K562 (cell line): ENCODE data around the gene HSD17B11. TPM values are rescaled to one million over a fixed set of nuclear protein-coding genes. Genes with fewer than 3 reads are reported as not detected.

Experiments used
- AFF1 ChIP-seq, 2 experiments: fragments of 450-650 bp; IDR thresholded peaks; 2 replicates each; pipeline ENCODE4 v1.6.1; 2018; ENCODE audit warnings: mild to moderate bottlenecking in 2 of 2, low read depth in 1 of 2; ENCODE audit not compliant: partially characterized antibody in 2 of 2
- CTCF ChIP-seq, 3 experiments: IDR thresholded peaks in 2 of 3; conservative IDR thresholded peaks in 1 of 3; 2 replicates each; pipeline ENCODE4 v1.5.1; 2011 to 2012; ENCODE audit warnings: low read length in 3 of 3, mild to moderate bottlenecking in 3 of 3, control low read depth in 2 of 3, improper control_type of control experiment in 1 of 3, inconsistent platforms in 1 of 3, low read depth in 1 of 3, mixed read lengths in 1 of 3, moderate library complexity in 1 of 3; ENCODE audit not compliant: insufficient read depth in 2 of 3
- GATAD2B ChIP-seq: fragments of 450-650 bp; IDR thresholded peaks from 2 replicates; pipeline ENCODE4 v1.6.1; 2017; ENCODE audit warnings: mild to moderate bottlenecking, borderline replicate concordance
- JUN ChIP-seq, 2 experiments: sonication (generic) in 1 of 2; formaldehyde crosslinking in 1 of 2; IDR thresholded peaks; 2 replicates each; pipeline versions ENCODE4 v1.6.1 to v1.8.0; 2012 to 2022; ENCODE audit warnings: borderline replicate concordance in 2 of 2, mild to moderate bottlenecking in 2 of 2, improper control_type of control experiment in 1 of 2, low read depth in 1 of 2, low read length in 1 of 2, missing genetic modification reagents in 1 of 2
- MXI1 ChIP-seq: IDR thresholded peaks from 2 replicates; pipeline ENCODE4 v1.6.1; 2011; ENCODE audit warnings: low read depth, mild to moderate bottlenecking, improper control_type of control experiment, low read length
- NFE2L1 ChIP-seq: fragments of 450-650 bp; IDR thresholded peaks from 2 replicates; pipeline ENCODE4 v1.6.1; 2016; ENCODE audit warnings: missing genetic modification characterization, low read depth, mild to moderate bottlenecking, missing compliant biosample characterization, moderate library complexity, borderline replicate concordance
- REST ChIP-seq, 2 experiments: fragments of 450-650 bp; formaldehyde crosslinking in 1 of 2; IDR thresholded peaks; 2 replicates each; pipeline versions ENCODE4 v1.4.0 to v1.6.1; 2014 to 2020; ENCODE audit warnings: mild to moderate bottlenecking in 2 of 2, borderline replicate concordance in 1 of 2, low read depth in 1 of 2
- SNRNP70 ChIP-seq: fragments of 200-400 bp; formaldehyde crosslinking; optimal IDR thresholded peaks from 2 replicates; pipeline ENCODE3; 2017; ENCODE audit warnings: low read depth, low read length
- ZFP1 ChIP-seq: fragments of 450-650 bp; formaldehyde crosslinking; IDR thresholded peaks from 2 replicates; pipeline ENCODE4 v1.4.0; 2020; ENCODE audit warnings: mild to moderate bottlenecking, mixed read lengths
- polyA plus RNA-seq, 8 experiments: library from polyadenylated mRNA; depleted of rRNA in 4 of 8; stranded (reverse) in 5 of 8; unstranded in 3 of 8; fragments of >200 nt; fragmentation: Nextera tagmentation in 2 of 8; fragmentation: Illumina TruSeq in 1 of 8; extraction: Ambion mirVana in 2 of 8; extraction: Trizol in 1 of 8; gene quantifications; 2 replicates each; pipeline versions ENCODE4 v1.2.1 to v1.2.3, GENCODE V29; 2011 to 2014; ENCODE audit warnings: inconsistent platforms in 1 of 8, missing spikeins in 1 of 8
- total RNA-seq, 7 experiments: library from RNA; depleted of rRNA in 6 of 7; stranded (reverse); fragments of >200 nt in 6 of 7; fragmentation: Illumina TruSeq in 2 of 7; extraction: Trizol in 2 of 7; gene quantifications; 2 replicates each; pipeline versions ENCODE4 v1.2.1 to v1.2.3, GENCODE V29; 2011 to 2021; ENCODE audit warnings: low replicate concordance in 1 of 7

The HSD17B11 gene
- total and polyA plus RNA-seq, 9 of the 15 experiments (the other 6 are each of a cell fraction or from before 2014, with no cell fraction given) = 26.0 to 108 (median 81.0) TPM

GRCh38 chr4:87423317-87424098 is 32.5 kb upstream of the HSD17B11 start (continued):
- TF ChIP-seq REST (IDR thresholded peaks at IDR 0.05; ENCODE audit: borderline replicate concordance) (peak; percentile 31; the same call in 1 of the 2 replicates), REST (CRISPR knock-in tag; IDR thresholded peaks at IDR 0.05; ENCODE audit: low read depth) (no peak), ZFP1 (CRISPR knock-in tag) (no peak), CTCF (IDR thresholded peaks at IDR 0.05 in 2 of 3, conservative IDR thresholded peaks at IDR 0.05 in 1 of 3; ENCODE audit: insufficient read depth in 2 of 3, low read depth in 1 of 3, low read length in 3 of 3) (peak in 1 of 3 experiments; percentile 32; a peak in 2 of 6 replicates), MXI1 (no peak), JUN (IDR thresholded peaks at IDR 0.05; ENCODE audit: borderline replicate concordance, low read depth, low read length) (no peak), JUN (CRISPR knock-in tag; IDR thresholded peaks at IDR 0.05; ENCODE audit: borderline replicate concordance) (no peak), SNRNP70 (no peak), AFF1 (IDR thresholded peaks at IDR 0.05; ENCODE audit: low read depth in 1 of 2, partially characterized antibody in 2 of 2) (no peak), GATAD2B (no peak), NFE2L1 (tag) (no peak)
